Ammon's horn (tissue), 1 donor: ENCODE measurements around the gene SCUBE1.

Experiments
- DNase-seq: peaks from one replicate; pipeline ENCODE4 v3.0.0-alpha.2; 2016; ENCODE audit warnings: low spot score

The SCUBE1 gene

GRCh38 chr22:43236411-43237166 lies 106.6 kb downstream of the SCUBE1 start:
- peak; percentile 51 for DNase-seq

- no peak for DNase-seq
These were observed 107.4 kb downstream of the SCUBE1 start for GRCh38 chr22:43235445-43236409.

GRCh38 chr22:43234264-43234988 lies 108.7 kb downstream of the SCUBE1 start:
- DNase-seq = no peak

- no peak for DNase-seq
These were observed 109.6 kb downstream of the SCUBE1 start for GRCh38 chr22:43233529-43233928.

DNA sequence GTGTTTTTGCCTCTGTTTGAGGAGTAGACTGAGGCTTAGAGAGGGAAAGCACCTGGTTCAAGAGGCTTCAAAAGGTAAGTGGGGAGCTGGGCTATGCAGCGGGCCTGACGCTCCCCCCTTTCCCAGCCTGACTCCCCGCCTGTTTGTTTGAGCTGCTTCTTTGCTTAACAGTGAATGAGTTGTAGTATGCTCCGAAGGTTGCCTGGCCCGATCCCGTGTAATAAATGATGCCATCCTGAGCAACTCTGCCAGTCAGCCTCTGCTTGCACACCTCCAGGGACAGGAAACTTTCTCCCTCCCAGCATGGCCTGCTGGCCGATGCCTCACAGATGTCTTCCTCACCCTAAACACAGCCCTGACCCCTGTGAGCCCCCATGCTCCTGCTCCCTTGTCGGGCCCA lies 110.7 kb downstream of the SCUBE1 start:
- DNase-seq = no peak

DNA sequence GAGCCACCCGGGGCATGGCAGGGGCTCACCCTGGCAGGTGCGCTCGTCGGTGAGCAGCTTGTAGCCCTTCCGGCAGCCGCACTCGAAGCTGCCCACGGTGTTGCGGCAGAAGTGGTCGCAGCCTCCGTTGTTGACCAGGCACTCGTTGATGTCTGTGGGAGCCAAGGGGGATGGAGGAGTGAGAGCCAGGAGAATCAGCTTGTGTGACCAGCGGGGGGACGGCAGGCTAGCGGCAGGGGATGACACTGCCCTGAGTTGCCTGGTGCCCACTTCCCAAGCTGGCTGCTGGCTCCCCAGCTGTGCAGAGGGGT lies 111.5 kb downstream of the SCUBE1 start:
- DNase-seq = no peak

- DNase-seq = peak; percentile 43
These were observed 112.0 kb downstream of the SCUBE1 start for GRCh38 chr22:43230971-43231723.

DNA sequence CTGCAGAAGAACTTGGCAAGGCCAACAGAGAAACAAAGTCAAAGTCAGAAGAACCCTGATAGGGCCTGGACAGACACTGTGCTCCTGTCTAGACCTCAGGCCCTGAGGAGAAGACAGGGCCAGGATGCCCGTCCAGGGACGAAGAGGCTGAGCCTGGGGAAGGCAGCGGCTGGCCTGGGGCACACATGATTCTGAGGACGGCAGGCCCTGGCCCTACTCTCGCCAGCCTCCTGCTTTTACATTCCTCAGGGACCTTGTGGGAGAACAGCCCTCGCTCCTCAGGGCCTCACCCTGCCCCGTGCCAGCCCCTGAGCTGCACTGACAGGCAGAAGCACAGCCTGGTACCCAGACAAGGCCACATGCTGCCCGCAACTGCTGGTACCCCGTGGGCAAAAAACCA lies 112.6 kb downstream of the SCUBE1 start:
- no peak for DNase-seq

- DNase-seq = no peak
These were observed 114.3 kb downstream of the SCUBE1 start for GRCh38 chr22:43228863-43229262.

DNA sequence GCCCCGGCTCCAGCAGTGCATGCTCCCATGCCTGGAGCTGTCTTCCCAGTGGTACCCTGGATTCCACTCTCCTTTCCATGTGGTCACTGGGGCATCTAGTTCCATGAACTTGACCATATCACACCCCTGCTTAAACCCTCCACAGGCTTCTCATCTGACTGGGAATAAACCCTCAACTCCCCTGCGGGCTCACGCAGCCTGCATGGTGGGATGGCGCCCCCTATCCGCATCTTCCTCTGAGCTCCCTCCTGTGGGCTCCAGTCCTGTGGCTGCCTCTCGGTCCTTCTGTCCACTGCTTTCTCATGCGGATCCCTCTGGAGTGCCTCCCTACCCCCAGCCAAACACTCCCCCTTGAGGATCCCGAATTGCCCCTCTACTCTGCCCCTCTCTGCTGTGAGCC lies 114.8 kb downstream of the SCUBE1 start:
- no peak for DNase-seq

DNA sequence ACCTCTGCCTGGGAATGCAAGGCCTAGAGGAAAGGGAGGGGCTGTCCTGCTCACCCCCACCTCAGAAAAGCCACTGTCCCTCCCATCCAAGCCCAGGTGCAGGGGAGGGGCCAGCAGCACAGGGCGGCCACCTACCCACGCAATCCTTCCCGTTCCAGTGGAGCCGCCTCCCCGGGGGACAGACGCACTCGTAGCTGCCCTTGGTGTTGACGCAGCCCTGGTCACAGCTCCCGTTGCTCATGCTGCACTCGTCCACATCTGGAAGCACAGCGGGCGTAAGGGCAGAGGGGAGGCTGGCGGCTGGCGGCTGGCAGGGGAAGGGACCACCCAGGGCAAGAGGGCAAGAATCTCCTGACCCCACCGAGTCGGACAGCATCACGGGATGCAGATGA lies 115.9 kb downstream of the SCUBE1 start:
- DNase-seq = no peak

DNA sequence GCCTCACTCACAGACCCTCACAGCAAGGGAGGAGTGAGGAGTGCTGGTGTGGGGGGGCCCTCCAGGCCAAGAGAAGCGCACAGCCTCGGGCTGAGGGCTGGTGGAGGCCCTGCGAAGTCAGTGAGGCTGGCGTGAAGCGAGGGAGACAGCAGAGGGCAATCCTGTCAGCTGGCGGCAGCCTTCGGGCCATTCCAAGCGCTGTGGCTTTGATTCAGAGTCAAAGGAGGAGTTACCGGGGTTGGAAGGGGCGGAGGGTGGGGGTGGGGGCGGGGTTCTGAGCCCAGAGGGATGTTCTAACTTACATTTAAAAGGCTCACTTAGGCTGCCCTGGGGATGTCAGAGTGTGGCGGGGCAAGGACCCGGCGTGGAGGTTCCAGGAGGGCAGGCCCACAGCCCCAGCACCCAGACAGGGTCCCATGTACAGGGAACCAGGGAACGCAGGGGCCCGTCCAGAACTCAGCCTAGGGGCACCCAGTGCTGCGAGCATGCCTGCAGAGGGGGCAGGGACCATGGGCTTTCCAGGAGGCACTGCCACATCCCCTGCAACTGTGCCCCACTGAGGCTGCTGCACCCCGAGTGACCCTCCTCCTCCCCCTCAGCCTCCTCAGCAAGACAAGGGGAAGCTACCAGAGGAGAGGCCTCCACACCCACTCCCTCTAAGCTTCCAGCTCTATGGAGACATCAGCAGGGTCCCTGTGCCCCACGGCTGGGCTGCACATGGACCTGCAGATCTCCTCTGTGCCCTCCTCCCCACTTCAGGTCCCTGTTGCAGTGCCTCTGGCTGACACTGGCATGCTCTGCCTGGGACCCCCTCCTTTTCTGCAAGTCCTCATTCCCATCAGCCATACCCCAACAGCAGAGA lies 116.6 kb downstream of the SCUBE1 start:
- DNase-seq = no peak

DNA sequence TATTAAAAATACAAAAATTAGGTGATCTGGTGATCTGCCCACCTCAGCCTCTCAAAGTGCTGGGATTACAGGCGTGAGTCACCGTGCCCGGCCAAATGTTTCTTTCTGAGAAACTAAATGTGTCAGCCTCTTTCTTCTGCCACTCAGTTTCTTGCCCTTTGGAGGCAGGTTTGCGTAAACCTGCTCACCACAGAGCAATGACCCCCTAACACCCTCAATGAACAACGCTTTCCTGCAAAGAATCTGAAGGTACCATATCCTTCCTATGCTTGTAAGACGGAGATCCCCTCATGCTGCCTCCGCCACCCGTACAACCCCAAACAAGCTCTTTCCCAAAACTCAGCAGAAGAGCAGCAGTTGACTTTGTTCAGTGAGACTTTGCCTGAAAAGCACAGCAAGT lies 117.6 kb downstream of the SCUBE1 start:
- DNase-seq = no peak

DNA sequence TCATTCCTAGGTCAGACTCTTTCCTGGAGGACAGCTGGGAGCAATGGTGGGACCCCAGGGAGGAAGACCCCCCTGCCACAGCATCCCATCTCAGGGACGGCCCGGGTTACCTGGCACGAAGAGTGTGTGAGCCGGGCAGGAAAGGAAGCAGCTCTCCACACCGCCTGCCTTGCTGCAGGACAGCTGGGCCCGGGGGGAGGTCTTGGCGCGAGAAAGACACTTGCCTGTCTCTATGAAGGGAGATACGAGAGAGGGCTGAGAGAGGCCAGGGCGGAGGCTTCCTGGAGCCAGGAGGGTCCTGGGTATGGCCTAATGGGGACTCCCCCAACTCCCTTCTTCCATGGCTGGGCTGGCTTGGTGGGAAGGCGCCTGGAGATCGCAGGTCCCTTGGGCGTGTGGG lies 120.2 kb downstream of the SCUBE1 start:
- DNase-seq = no peak

DNA sequence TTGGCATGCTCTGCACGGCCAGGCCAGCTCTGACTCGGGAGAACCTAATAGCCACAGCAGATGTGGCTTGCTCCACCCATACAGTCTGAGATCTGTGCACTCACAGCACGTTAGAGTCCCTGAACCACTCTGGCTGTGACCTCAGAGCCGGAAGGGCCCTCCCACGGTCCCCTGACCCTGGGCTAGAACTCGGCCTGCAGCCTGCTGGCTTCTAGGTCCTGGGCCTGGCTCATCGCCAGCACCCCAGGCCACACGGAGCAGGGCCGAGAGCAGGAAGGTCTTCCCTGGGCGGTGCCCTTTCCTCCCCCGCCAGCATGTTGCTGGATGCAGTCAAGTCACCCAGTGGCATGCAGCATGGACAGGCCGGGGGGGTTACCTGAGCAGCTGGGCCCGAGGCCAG lies 120.9 kb downstream of the SCUBE1 start:
- no peak for DNase-seq

DNA sequence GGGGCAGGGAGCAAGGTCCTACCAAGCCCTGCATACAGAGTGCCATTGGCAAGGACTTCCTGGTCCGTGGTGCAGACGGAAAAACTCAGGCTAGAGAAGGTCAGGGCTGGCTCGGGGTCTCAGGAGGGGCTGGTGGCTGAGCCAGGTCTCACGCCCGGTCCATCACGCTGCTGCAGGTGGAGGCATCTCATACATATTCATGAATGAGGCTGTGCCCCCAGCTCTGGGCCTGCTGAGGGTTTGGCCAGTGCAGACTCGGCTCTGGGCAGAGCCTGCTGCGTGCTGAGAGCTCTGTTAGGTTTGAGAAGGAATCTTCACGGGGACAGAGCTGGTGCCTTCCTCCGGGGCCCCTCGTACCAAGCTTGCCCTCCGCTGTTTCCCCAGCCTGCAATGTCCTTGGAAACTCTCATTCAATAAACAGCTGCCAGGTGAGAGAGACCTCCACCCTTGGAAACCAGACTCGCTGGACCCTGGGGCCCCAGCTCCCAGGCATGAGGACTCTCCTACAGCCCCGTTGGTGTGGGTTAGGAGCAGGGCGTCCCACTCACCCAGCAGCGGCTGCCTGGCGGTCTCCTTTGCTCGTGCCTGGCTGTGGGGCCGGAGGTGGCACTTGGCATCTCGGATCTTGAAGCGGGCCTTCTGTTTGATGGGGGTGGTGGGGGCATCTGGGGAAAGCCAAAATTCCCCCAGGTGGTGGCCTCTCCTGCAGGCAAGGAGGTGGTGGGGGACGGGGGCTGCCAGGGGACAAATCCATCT lies 122.4 kb downstream of the SCUBE1 start:
- no peak for DNase-seq

GRCh38 chr22:43218786-43219185 lies 124.4 kb downstream of the SCUBE1 start:
- DNase-seq = no peak

DNA sequence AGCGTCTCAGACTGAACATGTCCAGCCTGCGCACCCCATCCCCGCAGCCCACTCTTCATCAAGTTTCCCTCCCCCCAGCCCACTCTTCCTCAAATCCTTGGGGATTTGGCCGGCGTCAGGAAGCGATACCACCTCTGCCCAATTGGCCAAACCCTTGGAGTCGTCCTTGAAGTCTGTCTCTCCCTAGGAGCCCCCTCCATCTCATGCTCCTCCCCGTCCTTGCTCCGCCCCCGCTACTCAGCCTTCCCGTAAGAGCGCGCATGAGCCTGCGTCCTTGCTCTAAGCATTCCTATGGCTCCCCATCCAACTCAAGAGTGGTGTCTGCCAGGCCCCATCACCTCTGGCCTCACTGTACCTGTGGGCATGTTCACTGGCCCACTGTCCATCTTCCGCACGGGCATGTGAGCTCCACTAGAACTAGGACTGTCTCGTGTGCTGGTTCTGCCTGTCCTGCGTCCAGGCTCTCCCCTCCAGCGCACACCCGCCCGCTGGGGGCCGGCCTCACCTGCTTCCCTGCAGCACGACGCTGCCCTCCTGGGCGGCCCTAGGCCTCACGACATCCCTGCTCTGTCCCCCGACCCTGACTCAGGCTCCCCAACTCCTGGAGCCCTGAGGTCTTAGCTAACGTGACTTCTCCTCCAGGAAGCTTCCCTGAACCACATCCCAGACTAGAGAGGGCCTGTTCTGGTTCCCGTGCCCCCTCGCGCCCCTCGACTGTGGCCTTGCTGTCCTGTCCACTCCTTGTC lies 125.7 kb downstream of the SCUBE1 start:
- no peak for DNase-seq

- DNase-seq = no peak
These were observed 126.4 kb downstream of the SCUBE1 start for GRCh38 chr22:43216738-43217137.

DNA sequence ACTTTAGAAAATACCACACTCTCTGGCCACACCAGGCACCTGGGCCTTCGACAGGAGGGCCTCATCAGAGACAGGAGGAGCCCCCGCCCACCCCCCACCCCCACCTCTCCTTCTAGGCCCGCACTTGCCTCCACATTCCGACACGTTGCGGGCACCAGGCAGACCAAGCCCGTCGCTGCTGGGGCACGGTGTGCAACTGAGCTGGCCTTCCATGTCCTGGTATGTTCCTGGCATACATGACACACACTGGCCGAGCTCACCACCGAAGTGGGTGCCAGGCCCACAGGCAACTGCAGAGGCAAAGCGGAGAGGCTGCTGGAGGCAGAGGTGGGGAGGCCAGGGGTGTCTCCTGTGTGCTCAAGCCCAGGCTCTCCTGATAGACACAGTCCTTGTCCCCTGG lies 129.2 kb downstream of the SCUBE1 start:
- DNase-seq = no peak
